Activated naive CD8-positive, alpha-beta T cell treated with anti-CD3 and anti-CD28 coated beads, Interleukin-2, amount 50 U/mL, for 24 hours (primary cell): ENCODE results near the gene PIP5KL1.
A peak's percentile ranks its signal among the peaks of the same experiment; 100 is the strongest.

ENCODE experiments used
- ATAC-seq: fragments of 150-1000 bp; cut with Tn5 transposase; one replicate; pipeline ENCODE4 v1.10.0; 2021
- DNase-seq: peaks from one replicate; pipeline ENCODE4 v3.0.0; 2021
- H3K27ac Mint-ChIP-seq: one replicate; pipeline ENCODE4 v1.8.0; 2021; ENCODE audit warnings: mild to moderate bottlenecking, mixed read lengths
- H3K27me3 Mint-ChIP-seq: one replicate; pipeline ENCODE4 v1.8.0; 2021; ENCODE audit warnings: mixed read lengths
- H3K36me3 Mint-ChIP-seq: one replicate; pipeline ENCODE4 v1.8.0; 2021; ENCODE audit warnings: low read depth, mixed read lengths
- H3K4me1 Mint-ChIP-seq: one replicate; pipeline ENCODE4 v1.8.0; 2021; ENCODE audit warnings: mixed read lengths
- H3K4me3 Mint-ChIP-seq: one replicate; pipeline ENCODE4 v1.8.0; 2021; ENCODE audit warnings: mild to moderate bottlenecking, moderate library complexity, mixed read lengths
- H3K9me3 Mint-ChIP-seq: one replicate; pipeline ENCODE4 v1.8.0; 2021; ENCODE audit warnings: mixed read lengths

PIP5KL1 gene

GRCh38 chr9:127921557-127922120 lies 8.9 kb downstream of the PIP5KL1 start:
- H3K27me3 Mint-ChIP-seq, result peaks cover 10% of the 10 kb centered on the region
- H3K4me1 Mint-ChIP-seq, result peaks cover 41% of the 10 kb centered on the region
- ATAC-seq, result peak; percentile 31
- H3K4me3 Mint-ChIP-seq, result no peak overlapping the region
- no peaks in the 10 kb centered on the region for H3K9me3 Mint-ChIP-seq
- peak; percentile 85 for DNase-seq
- no peaks in the 10 kb centered on the region for H3K36me3 Mint-ChIP-seq
- H3K27ac Mint-ChIP-seq, result no peak overlapping the region

- DNase-seq, result no peak
- no peaks in the 10 kb centered on the region for H3K9me3 Mint-ChIP-seq
- no peak for ATAC-seq
- peaks cover 43% of the 10 kb centered on the region for H3K4me1 Mint-ChIP-seq
- peaks cover 10% of the 10 kb centered on the region for H3K27me3 Mint-ChIP-seq
- H3K4me3 Mint-ChIP-seq, result no peak overlapping the region
- no peaks in the 10 kb centered on the region for H3K36me3 Mint-ChIP-seq
- H3K27ac Mint-ChIP-seq, result peak overlapping the region; percentile 49
These were observed 9.8 kb downstream of the PIP5KL1 start for GRCh38 chr9:127920794-127921193.

GRCh38 chr9:127919253-127919815 lies 11.2 kb downstream of the PIP5KL1 start:
- H3K4me3 Mint-ChIP-seq, result peak overlapping the region; percentile 35
- peak overlapping the region; percentile 71 for H3K27ac Mint-ChIP-seq
- no peaks in the 10 kb centered on the region for H3K36me3 Mint-ChIP-seq
- DNase-seq, result peak; percentile 63
- peaks cover 6% of the 10 kb centered on the region for H3K27me3 Mint-ChIP-seq
- peak; percentile 22 for ATAC-seq
- H3K9me3 Mint-ChIP-seq, result no peaks in the 10 kb centered on the region
- H3K4me1 Mint-ChIP-seq, result peaks cover 52% of the 10 kb centered on the region

GRCh38 chr9:127918183-127919107 lies 12.1 kb downstream of the PIP5KL1 start:
- peaks cover 5% of the 10 kb centered on the region for H3K36me3 Mint-ChIP-seq
- DNase-seq (no peak), ATAC-seq (no peak)
- peak overlapping the region; percentile 78 for H3K4me3 Mint-ChIP-seq
- peaks cover 55% of the 10 kb centered on the region for H3K4me1 Mint-ChIP-seq
- no peaks in the 10 kb centered on the region for H3K9me3 Mint-ChIP-seq
- peaks cover 6% of the 10 kb centered on the region for H3K27me3 Mint-ChIP-seq
- H3K27ac Mint-ChIP-seq, result peak overlapping the region; percentile 71

GRCh38 chr9:127917603-127918002 lies 13.0 kb downstream of the PIP5KL1 start:
- Mint-ChIP-seq H3K27ac (peak overlapping the region; percentile 66), H3K27me3 (peaks cover 3% of the 10 kb centered on the region), H3K9me3 (no peaks in the 10 kb centered on the region), H3K36me3 (peaks cover 7% of the 10 kb centered on the region), H3K4me3 (peak overlapping the region; percentile 78), H3K4me1 (peaks cover 60% of the 10 kb centered on the region)
- DNase-seq (peak; percentile 35), ATAC-seq (no peak)

- ATAC-seq (peak; percentile 82), DNase-seq (peak; percentile 96)
- Mint-ChIP-seq H3K27me3 (no peaks in the 10 kb centered on the region), H3K36me3 (peaks cover 12% of the 10 kb centered on the region), H3K4me3 (peak within 1 kb of the TSS; percentile 90), H3K27ac (peak within 1 kb of the TSS; percentile 90), H3K9me3 (no peaks in the 10 kb centered on the region), H3K4me1 (peaks cover 61% of the 10 kb centered on the region)
These were observed 13.6 kb downstream of the PIP5KL1 start, which contains the start of gene ST6GALNAC4 for GRCh38 chr9:127916720-127917581. Gene ST6GALNAC4 (minus strand): TSS chr9:127917041. CDS start chr9:127916419, 622 bp downstream.

- peak; percentile 12 for ATAC-seq
- H3K4me1 Mint-ChIP-seq, result peaks cover 68% of the 10 kb centered on the region
- peaks cover 20% of the 10 kb centered on the region for H3K36me3 Mint-ChIP-seq
- H3K27me3 Mint-ChIP-seq, result no peaks in the 10 kb centered on the region
- H3K27ac Mint-ChIP-seq, result peak overlapping the region; percentile 90
- peak overlapping the region; percentile 90 for H3K4me3 Mint-ChIP-seq
- peak; percentile 65 for DNase-seq
- H3K9me3 Mint-ChIP-seq, result no peaks in the 10 kb centered on the region
These were observed 14.5 kb downstream of the PIP5KL1 start for GRCh38 chr9:127915801-127916719.

GRCh38 chr9:127915325-127915752 lies 15.2 kb downstream of the PIP5KL1 start:
- ATAC-seq (peak; percentile 3), DNase-seq (peak; percentile 55)
- H3K4me1 Mint-ChIP-seq, result peaks cover 69% of the 10 kb centered on the region
- no peaks in the 10 kb centered on the region for H3K27me3 Mint-ChIP-seq
- peaks cover 23% of the 10 kb centered on the region for H3K36me3 Mint-ChIP-seq
- peak overlapping the region; percentile 90 for H3K27ac Mint-ChIP-seq
- H3K4me3 Mint-ChIP-seq, result peak overlapping the region; percentile 90
- no peaks in the 10 kb centered on the region for H3K9me3 Mint-ChIP-seq

GRCh38 chr9:127913682-127914081 lies 16.9 kb downstream of the PIP5KL1 start:
- Mint-ChIP-seq H3K36me3 (peaks cover 23% of the 10 kb centered on the region), H3K9me3 (no peaks in the 10 kb centered on the region), H3K4me3 (no peak overlapping the region), H3K27me3 (no peaks in the 10 kb centered on the region), H3K27ac (no peak overlapping the region), H3K4me1 (peaks cover 53% of the 10 kb centered on the region)
- DNase-seq, result no peak
- no peak for ATAC-seq

GRCh38 chr9:127912882-127913281 lies 17.7 kb downstream of the PIP5KL1 start:
- H3K27me3 Mint-ChIP-seq, result no peaks in the 10 kb centered on the region
- H3K27ac Mint-ChIP-seq, result no peak overlapping the region
- peaks cover 25% of the 10 kb centered on the region for H3K36me3 Mint-ChIP-seq
- DNase-seq (no peak), ATAC-seq (no peak)
- H3K9me3 Mint-ChIP-seq, result no peaks in the 10 kb centered on the region
- peaks cover 45% of the 10 kb centered on the region for H3K4me1 Mint-ChIP-seq
- no peak overlapping the region for H3K4me3 Mint-ChIP-seq

- H3K4me1 Mint-ChIP-seq, result peaks cover 43% of the 10 kb centered on the region
- H3K27ac Mint-ChIP-seq, result no peak overlapping the region
- no peak overlapping the region for H3K4me3 Mint-ChIP-seq
- H3K27me3 Mint-ChIP-seq, result no peaks in the 10 kb centered on the region
- H3K36me3 Mint-ChIP-seq, result peaks cover 25% of the 10 kb centered on the region
- ATAC-seq, result no peak
- H3K9me3 Mint-ChIP-seq, result no peaks in the 10 kb centered on the region
- no peak for DNase-seq
These were observed 18.3 kb downstream of the PIP5KL1 start for GRCh38 chr9:127912296-127912695.

GRCh38 chr9:127910613-127911205 lies 19.9 kb downstream of the PIP5KL1 start:
- H3K36me3 Mint-ChIP-seq, result peaks cover 25% of the 10 kb centered on the region
- H3K27ac Mint-ChIP-seq, result peak overlapping the region; percentile 87
- ATAC-seq, result no peak
- no peaks in the 10 kb centered on the region for H3K9me3 Mint-ChIP-seq
- H3K4me3 Mint-ChIP-seq, result no peak overlapping the region
- DNase-seq, result no peak
- H3K4me1 Mint-ChIP-seq, result peaks cover 54% of the 10 kb centered on the region
- H3K27me3 Mint-ChIP-seq, result no peaks in the 10 kb centered on the region

- Mint-ChIP-seq H3K9me3 (no peaks in the 10 kb centered on the region), H3K4me1 (peaks cover 56% of the 10 kb centered on the region), H3K36me3 (peaks cover 25% of the 10 kb centered on the region), H3K27ac (no peak overlapping the region), H3K4me3 (no peak overlapping the region), H3K27me3 (no peaks in the 10 kb centered on the region)
- ATAC-seq (no peak), DNase-seq (no peak)
These were observed 20.7 kb downstream of the PIP5KL1 start for GRCh38 chr9:127909839-127910273.
